ENCODE measurements around the gene ZNF565.
"Not testable (repeated sequence)": the region's sequence is repeated elsewhere in the genome, so short reads cannot be mapped to it uniquely, and the experiment has no call there.

ZNF565 gene

DNA sequence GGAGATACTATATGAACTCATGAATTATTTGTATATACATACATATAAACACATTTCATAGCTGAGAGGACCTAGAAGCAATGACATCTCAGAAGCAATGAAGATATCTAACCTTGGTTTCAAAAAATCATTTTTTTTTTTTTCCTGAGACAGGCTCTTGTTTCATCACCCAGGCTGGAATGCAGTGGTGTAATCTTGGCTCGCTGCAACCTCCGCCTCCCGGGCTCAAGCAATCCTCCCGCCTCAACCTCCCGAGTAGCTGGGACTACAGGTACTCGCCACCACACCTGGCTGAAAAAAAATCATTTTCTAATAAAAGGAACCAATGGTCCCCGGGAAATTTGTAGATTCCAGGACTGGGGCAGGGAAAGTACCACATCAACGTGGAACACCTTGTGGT, 4.0 kb downstream of the ZNF565 start:
- no peak for DNase-seq

DNA sequence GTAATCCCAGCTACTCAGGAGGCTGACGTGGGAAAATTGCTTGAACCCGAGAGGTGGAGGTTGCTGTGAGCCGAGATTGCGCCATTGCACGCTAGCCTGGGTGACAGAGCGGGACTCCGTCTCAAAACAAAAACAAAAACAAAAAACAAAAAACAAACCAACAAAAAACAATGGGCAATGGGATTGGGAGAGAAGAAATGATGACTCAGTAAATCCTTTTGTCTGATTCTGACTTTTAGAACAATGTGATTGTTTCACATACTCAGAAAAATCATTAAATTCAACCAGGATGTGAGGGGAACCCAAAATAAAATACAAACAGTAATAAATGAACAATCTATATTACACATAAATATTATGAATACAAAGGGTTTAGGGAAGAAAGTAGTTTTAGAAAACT, 5.1 kb downstream of the ZNF565 start:
- DNase-seq, result no peak

DNA sequence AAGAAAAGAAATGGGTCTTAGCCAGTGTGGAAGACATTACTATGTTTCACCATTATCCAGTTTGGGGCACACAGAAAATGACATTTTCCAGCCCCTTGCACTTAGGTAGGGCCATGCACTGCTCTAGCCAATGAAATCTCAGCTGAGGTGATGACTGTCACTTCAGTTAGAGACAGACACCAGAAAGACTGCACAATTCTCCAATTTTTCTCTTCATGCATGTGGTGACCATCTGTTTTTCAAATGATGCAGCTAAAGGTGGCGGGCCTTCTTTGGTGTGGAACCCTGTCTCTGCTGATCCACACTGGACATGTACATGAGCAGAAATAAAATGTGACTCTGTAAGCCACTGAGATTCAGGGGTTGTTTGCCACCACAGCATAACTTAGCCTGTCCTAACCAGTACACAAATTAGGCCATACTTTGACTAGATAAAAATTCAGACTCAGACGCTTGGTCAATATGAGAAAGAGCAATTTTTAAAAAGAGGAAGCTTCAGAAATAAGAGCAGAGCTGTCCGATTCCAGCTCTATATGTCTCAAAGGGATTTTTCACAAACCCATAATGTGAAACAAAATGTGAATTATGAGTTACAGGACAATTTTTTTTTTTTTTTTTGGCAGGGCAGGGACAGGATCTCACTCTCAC, 6.7 kb downstream of the ZNF565 start:
- DNase-seq, result no peak

DNA sequence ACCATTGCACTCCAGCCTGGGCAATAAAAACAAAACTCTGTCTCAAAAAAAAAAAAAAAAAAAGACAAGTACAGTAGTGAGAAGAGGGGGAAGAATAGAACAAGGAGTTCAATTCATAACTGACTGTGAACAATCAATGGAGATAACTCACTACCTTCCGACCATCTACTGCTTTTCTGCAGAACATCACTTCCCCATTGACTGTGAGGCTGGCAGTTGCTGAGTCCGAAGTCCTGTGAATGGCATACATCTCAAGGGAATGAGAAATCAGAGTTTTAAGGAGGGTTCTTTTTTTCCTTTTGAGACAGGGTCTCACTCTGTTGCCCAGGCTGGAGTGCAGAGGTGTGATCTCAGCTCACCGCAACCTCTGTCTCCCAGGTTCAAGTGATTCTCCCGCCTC, 11.2 kb downstream of the ZNF565 start:
- no peak for DNase-seq

DNA sequence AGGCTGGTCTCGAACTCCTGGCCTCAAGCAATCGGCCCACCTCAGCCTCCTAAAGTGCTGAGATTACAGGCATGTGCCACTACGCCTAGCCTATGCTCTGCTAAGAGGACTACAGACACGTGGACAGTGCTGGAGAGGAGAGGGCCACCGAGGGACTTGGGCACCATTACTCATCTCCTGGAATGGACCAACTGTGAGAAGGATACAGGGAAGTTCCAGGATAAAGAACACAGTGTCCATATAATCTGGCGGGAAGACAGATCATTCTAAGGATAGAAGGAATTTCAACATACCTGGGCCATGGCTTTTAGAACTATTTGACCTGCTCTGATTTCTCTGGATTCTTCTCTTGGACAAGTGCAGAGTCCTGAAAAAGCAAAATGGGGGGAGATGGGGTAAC, 12.8 kb downstream of the ZNF565 start:
- no peak for DNase-seq

DNA sequence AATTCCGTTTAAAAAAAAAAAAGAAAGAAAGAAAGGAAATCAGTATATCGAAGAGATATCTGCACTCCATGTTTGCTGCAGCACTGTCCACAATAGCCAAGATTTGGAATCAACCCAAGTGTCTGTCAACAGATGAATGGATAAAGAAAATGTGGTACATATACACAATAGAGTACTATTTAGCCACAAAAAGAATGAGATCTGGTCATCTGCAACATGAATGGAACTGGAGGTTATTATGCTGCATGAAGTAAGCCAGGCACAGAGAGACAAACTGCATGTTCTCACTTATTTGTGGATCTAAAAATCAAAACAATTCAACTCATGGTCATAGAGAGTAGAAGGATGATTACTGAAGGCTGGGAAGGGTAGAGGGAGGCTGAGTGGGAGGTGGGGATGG, 16.3 kb downstream of the ZNF565 start:
- DNase-seq, result no peak

DNA sequence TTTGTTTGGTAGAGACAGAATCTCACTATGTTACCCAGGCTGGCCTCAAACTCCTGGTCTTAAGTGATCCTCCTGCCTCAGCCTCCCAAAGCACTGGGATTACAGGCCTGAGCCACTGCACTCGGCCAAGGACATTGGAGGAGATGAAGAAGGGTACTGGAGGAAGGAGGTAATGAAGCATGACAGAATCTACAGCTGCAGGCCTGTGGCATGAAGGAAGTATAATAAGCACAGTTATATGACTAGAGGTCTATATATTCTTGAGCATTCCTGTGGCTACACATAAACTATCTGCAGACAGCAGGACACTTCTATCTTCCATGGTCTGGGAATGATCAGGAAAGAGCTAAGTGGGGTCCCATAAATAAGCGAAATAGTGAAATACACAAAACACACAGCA, 18.2 kb downstream of the ZNF565 start:
- DNase-seq, result no peak

DNA sequence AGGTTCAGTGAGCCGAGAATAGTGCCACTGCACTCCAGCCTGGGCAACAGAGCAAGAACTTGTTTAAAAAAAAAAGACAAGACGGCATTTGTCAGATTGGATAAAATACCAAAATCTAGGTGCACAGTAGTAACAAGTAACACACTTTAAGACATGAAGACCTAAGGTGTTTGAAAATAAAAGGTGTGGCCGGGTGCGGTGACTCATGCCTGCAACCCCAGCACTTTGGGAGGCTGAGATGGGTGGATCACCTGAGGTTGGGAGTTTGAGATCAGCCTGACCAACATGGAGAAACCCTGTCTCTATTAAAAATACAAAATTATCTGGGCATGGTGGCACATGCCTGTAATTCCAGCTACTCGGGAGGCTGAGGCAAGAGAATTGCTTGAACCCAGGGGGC, 27.7 kb downstream of the ZNF565 start:
- DNase-seq, result not testable (repeated sequence)

DNA sequence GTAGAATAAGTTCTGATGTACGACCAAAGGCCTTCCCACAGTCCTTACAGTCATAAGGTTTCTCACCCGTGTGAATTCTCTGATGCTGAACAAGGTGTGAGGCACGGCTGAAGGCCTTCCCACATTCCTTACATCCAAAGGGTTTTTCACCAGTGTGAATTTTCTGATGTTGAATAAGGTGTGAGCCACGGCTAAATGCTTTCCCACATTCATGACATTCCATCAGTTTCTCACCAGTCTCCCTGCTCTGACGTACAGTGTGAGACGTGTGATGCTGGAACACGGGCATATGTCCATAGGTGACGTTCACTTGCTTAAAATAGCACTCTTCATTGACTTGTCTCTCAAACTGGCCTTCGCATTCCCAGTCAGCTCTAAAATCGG, 31.2 kb downstream of the ZNF565 start:
- DNase-seq, result peak; percentile 28

DNA sequence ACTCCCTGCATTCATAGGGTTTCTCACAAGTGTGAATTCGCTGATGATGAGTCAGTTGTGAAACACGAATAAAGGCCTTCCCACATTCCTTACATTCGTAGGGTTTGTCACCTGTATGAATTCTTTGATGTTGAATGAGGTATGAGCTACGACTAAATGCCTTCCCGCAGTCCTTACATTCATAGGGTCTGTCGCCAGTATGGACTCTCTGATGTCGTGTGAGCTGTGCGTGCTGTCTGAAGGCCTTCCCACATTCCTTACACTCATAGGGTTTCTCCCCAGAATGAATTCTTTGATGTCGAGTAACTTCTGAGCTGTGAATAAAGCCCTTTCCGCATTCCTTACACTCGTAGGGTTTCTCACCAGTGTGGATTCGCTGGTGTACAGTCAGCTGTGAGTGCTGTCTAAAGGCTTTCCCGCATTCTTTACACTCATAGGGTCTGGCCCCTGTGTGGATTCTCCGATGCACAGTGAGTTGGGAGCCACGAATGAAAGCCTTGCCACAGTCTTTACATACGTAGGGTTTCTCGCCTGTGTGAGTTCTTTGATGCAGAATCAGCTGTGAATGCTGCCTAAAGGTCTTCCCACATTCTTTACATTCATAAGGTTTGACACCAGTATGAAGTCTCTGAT, 31.7 kb downstream of the ZNF565 start:
- DNase-seq, result peak; percentile 44

DNA sequence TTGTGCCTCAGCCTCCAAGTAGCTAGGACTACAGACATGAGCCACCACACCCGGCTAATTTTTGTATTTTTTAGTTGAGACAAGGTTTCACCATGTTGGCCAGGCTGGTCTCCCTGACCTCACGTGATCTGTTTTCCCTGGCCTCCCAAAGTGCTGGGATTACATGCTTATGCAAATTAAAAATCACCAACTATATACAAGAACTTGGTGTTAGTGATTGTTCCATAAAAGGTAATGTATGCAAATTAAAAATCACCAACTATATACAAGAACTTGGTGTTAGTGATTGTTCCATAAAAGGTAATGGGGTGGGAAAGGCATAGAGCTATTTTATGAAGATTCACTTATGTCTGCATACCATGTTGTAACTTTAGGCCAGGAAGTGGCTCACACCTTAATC, 35.4 kb downstream of the ZNF565 start:
- DNase-seq, result not testable (repeated sequence)

DNA sequence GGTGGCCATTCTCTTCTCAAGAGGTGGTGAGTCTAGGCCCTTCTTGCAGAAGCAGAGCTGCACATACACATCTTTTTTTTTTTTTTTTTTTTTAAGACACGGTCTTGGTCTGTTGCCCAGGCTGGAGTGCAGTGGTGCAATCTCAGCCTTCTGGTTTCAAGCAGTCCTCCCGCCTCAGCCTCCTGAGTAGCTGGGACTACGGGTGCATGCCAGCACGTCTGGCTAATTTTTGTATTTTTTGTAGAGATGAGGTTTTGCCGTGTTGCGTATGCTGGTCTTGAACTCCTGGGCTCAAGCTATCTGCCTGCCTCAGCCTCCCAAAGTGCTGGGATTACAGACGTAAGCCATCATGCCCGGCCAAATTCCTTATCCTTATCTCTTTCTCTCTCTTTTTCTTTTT, 40.6 kb downstream of the ZNF565 start:
- not testable (repeated sequence) for DNase-seq

DNA sequence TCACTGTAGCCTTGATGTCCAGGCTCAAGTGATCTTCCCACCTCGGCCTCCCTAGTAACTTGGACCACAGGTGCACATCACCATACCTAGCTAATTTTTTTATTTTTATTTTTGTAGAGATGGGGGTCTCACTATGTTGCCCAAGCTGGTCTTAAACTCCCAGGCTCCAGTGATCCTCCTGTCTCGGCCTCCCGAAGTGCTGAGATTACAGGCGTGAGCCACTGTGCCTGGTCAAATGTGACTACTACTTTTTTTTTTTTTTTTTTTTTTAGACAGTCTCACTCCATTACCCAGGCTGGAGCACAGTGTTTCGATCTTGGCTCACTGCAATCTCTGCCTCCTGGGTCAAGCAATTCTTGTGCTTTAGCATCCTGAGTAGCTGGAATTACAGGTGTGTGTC, 41.6 kb downstream of the ZNF565 start:
- DNase-seq, result no peak

DNA sequence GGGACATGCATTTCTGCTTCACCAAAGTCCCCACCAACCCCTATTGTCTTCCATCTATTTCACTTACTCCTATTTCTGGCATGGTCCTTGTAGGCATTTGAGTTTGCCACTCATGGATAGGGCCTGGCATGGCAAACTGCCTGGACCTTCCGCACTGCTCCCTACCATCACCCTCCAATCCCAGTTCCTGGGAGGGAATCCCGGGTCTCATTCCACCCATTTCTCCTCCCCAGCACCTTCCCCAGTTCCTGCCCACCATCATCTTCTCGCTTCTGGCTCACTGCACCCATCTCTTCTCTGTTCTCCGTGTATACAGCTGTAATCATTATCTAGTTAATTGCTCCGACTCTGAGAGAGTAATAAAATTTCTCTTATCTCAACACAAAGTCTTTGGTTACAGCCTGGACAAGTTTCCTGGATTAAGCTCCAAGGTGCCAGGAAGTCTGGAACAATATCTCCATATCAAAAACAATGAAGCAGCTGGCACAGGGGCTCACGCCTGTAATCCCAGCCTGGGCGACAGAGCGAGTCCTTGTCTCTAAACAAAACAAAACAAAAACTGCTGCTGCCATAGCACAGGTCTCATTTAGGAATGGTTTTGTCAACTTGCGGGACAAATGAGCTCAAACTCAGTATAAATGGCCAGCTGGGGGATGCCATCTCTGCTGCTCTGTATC, 45.2 kb downstream of the ZNF565 start:
- peak; percentile 37 for DNase-seq

DNA sequence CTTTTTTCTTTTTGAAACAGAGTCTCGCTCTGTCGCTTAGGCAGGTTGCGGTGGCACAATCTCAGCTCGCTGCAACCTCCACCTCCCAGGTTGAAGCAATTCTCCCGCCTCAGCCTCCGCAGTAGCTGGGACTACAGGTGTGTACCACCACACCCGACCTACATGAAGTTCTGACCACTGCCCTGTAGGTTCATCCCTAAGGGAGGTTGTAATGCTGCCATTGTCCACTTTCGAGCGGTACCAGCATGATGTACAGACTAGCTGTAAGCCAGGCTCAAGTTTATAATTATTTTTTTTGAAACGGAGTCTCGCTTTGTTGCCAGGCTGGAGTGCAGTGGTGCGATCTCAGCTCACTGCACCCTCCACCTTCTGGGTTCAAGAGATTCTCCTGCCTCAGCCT, 50.7 kb downstream of the ZNF565 start:
- no peak for DNase-seq

DNA sequence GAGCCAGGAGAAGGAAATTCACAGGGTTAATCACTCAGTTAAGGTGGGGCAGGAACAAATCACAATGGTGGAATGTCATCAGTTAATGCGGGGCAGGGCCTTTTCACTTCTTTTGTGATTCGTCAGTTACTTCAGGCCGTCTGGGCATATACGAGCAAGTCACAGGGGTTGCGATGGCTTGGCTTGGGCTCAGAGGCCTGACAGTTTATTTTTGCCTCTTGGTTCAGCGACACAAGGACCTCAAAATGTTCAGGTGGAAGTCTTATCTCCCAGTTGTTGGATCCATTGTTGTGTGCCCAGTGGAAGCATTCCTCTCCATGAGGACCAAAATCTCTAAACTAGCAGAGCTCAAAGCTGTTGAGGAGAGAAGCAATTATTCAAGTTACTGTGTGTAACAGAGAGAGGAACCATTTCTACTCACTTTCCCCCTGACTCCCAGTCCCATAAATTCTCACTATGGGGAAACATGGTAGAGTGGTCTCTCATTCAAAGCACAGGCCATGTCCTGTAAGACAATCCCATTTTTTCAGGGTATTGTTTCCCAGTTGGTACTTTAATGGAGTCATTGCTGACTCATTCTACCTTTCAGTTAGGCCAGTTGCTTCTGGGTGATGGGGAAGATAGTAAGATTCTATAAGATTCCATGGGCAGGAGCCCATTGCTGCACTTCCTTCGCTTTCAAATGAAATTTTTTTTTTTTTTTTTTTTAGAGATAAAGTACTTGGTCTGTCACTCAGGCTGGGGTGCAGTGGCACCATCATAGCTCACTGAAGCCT, 53.5 kb downstream of the ZNF565 start:
- no peak for DNase-seq

DNA sequence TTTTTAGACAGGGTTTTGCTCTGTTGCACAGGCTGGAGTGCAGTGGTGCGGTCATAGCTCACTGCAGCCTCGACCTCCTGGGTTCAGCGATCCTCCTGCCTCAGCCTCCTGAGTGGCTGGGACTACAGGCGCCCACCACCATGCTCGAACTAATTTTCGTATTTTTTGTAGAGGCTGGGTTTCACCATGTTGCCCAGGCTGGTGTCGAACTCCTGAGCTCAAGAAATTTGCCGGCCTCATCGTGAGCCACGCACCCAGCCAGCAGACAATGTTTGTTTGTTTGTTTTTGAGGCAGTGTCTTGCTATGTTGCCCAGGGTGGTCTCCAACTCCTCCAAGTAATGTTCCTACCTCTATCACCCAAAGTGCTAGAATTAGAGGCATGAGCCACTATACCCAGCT, 61.3 kb downstream of the ZNF565 start:
- DNase-seq, result no peak

DNA sequence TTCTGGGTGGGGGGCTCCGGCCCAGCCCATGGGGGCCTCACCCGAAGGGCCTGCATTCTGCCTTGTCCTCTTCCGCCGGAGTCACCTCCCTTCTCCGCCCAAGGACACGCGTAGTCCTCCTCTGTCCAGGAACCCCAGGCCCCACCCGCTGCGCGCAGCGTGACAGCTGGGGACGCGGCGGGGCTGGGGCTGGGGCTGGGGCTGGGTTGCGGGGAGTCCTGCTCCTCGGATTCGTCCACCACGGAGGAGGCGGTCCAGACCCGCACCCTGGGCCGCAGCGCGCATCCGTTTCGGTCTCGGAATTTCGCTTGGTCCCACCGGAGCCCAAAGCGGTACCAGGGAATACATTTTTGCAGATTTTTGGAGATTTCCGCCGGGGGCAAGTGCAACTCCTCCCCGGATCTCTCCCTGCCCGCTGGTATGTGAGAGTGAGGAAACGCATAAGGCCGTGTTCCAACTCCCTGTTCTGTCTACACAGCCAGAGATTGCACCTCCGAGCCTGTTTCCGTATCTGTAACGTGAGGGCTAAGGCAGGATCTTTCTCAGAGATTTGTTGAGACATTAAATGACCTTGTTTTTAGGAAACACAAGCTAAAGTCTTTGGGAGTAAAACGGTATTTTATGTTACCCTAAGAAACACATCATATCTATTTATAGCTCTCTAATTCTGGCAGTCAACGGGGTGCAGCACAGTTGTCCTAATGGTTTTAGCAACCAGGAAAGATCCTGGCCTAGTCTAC, 61.9 kb downstream of the ZNF565 start, which contains the start of gene COX7A1:
Gene COX7A1, minus strand, starts transcription at position 96 of the 740 bp plus-strand sequence. Its CDS starts 40 bp downstream, at position 56.
- DNase-seq, result peak; percentile 57

DNA sequence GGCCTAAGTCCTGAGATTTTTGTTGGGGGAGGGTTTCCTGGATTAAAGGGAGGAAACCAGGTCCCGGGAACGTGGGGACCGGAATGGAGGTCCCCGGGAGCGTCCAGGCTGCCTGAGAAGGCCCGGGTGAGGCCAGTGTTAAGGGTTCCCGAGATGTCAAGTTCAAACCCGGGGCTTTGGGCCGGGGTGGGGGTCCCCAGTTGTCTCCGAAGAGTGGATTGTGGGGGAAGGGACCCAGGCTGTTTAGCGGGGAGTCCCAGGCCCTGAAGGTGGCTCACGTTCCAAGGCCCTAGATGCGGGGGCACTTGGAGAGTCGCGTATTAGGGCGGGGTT, 62.5 kb downstream of the ZNF565 start:
- peak; percentile 41 for DNase-seq

DNA sequence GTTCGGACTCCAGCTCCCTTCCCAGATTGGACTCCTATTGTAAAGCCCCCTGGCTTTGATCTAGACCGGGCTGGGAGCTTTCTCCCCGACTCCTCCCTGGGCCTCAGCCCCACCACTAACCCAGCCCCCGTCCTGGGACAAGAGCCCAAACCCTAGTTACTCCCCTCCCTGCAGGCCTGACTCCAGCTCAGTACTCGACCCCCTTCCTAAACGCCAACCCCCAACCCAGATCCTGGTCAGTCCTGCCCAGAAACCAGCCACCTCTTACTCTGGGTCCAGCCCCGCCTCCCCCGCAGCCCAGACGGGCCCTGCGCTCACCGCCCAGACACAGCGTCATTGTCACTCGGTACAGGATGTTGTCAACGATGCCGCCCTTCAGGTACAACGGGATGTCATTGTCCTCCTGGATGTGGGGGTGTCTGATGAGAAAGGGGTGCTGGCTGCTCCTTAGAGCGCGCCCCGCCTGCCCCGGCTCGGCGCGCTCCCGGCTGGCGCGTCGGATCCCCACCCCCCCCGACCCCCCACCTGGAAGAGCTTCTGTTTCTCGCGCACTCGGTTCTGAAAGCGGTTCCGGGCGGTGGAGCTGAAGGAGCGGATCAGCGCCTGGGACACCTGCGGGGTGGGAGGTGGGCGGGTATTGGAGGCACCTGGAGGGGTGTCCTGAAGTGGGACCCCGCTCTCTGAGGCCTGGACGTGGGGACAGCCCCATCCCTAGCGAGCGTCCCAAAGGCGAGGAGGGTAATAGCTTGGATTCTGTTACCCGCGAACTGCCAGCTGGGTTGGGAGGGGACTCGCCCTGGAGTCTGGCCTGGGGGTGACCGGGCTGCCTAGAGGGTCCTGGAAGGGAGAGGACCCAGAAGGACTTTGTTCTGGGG, 63.1 kb downstream of the ZNF565 start:
- DNase-seq, result peak; percentile 51

DNA sequence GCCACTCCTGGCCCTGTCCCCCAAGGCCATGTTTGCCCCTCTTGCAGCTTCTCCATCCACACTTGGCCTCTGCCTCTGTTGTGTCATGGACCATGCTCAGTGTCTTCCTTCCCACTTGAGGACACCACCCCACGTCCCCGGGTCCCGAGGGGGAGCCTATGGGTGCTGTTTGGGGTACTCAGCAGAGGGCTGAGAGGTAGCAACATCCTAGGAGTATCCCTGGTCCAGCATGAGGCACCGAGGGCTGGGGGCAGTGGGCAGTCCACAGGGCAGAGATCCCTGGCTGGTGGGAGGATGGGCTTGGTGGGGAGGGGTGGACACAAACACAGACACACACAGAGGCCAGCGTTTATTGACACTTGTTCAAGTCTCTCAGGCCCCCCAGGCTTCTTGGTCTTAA, 63.9 kb downstream of the ZNF565 start:
- DNase-seq, result no peak

All from eye (tissue), 1 donor.